K562 (cell line): ENCODE measurements around the gene GALNT18. TPM values are rescaled to one million over a fixed set of nuclear protein-coding genes. Genes with fewer than 3 reads are reported as not detected.

Experiments
- ATAC-seq: fragments of 200-7000 bp; cut with Tn5 transposase; 3 replicates; pipeline ENCODE4 v1.9.1; 2020; ENCODE audit warnings: moderate library complexity
- BruUV-seq: library from RNA; stranded (reverse); fragments of 400-500 nt; replicated peaks from 2 replicates; lab custom pipeline; 2021; lab: Mats Ljungman, UMichigan
- CTCF ChIA-PET: fragments of 300-600 bp; formaldehyde crosslinking; extraction: SDS; loops from one replicate; lab custom pipeline; 2021; ENCODE audit warnings: low intra/inter-chr PET ratio; lab: Yijun Ruan, JAX
- POLR2A ChIA-PET: fragments of 300-600, 350-650 bp; sonication (Branson Sonifier 250); formaldehyde crosslinking; extraction: SDS; loops from one replicate; lab custom pipeline; 2021; ENCODE audit warnings: antibody characterized with exemption, inconsistent platforms; lab: Yijun Ruan, JAX
- DNase-seq, 4 experiments: peaks; one replicate each; pipeline versions ENCODE4 v3.0.0 to v3.0.0-alpha.2; 2011 to 2018; ENCODE audit warnings: low spot score in 3 of 4, mixed read lengths in 3 of 4; ENCODE audit errors: extremely low read depth in 1 of 4
- FAIRE-seq: peaks from 2 replicates; lab custom pipeline; 2011; peaks lifted over from hg19 to GRCh38; lab: Jason Lieb, UNC
- H2AFZ ChIP-seq: 2 replicates; pipeline ENCODE4 v1.6.0; 2011; ENCODE audit warnings: low read depth, low read length, control low read depth, inconsistent platforms
- H3K27ac ChIP-seq: fragments of 200-600 bp; 3 replicates; pipeline ENCODE4 v1.8.0; 2011; ENCODE audit warnings: low read depth, mild to moderate bottlenecking, control low read depth, inconsistent platforms, low read length, moderate library complexity, mixed read lengths; ENCODE audit errors: extremely low read depth
- H3K27me3 ChIP-seq, 2 experiments: fragments of 300-600 bp in 1 of 2; 2 replicates in 1 of 2; 3 replicates in 1 of 2; pipeline versions ENCODE4 v1.6.0 to v1.8.0; 2011; ENCODE audit warnings: inconsistent platforms in 2 of 2, low read length in 2 of 2, mild to moderate bottlenecking in 1 of 2, mixed read lengths in 1 of 2, moderate library complexity in 1 of 2; ENCODE audit not compliant: control insufficient read depth in 2 of 2, insufficient read depth in 2 of 2
- H3K36me3 ChIP-seq: fragments of 300-600 bp; 3 replicates; pipeline ENCODE4 v1.8.0; 2011; ENCODE audit warnings: mild to moderate bottlenecking, low read length, inconsistent platforms; ENCODE audit not compliant: control insufficient read depth, insufficient read depth
- H3K4me1 ChIP-seq, 2 experiments: fragments of 200-600 bp in 1 of 2; replicated peaks in 1 of 2; 2 replicates in 1 of 2; 3 replicates in 1 of 2; pipeline versions ENCODE4 v1.5.1 to v1.8.0; 2011; ENCODE audit warnings: inconsistent platforms in 2 of 2, low read length in 2 of 2, mild to moderate bottlenecking in 1 of 2, mixed read lengths in 1 of 2, moderate library complexity in 1 of 2; ENCODE audit not compliant: control insufficient read depth in 2 of 2, insufficient read depth in 2 of 2
- H3K4me2 ChIP-seq: 2 replicates; pipeline ENCODE4 v1.6.1; 2011; ENCODE audit warnings: low read length, control low read depth, inconsistent platforms, mixed read lengths; ENCODE audit not compliant: insufficient read depth
- H3K4me3 ChIP-seq: fragments of 200-600 bp; sonication (generic), shearing (Covaris generic); 2 replicates; pipeline ENCODE4 v1.5.1; 2016; ENCODE audit warnings: control low read depth, inconsistent platforms
- H3K79me2 ChIP-seq: fragments of 200-600 bp; 3 replicates; pipeline ENCODE4 v1.8.0; 2011; ENCODE audit warnings: low read length, inconsistent platforms; ENCODE audit not compliant: control insufficient read depth, insufficient read depth
- H3K9ac ChIP-seq, 2 experiments: 2 replicates each; pipeline versions ENCODE4 v1.6.0 to v1.6.1; 2011; ENCODE audit warnings: low read depth in 2 of 2, low read length in 2 of 2, control low read depth in 1 of 2, inconsistent platforms in 1 of 2, mild to moderate bottlenecking in 1 of 2, mixed read lengths in 1 of 2; ENCODE audit not compliant: insufficient read depth in 1 of 2
- H3K9me1 ChIP-seq: one replicate; pipeline ENCODE4 v1.6.0; 2011; ENCODE audit warnings: inconsistent platforms, mild to moderate bottlenecking, low read length, moderate library complexity; ENCODE audit not compliant: control insufficient read depth, insufficient read depth
- H3K9me3 ChIP-seq: replicated peaks from 2 replicates; pipeline ENCODE4 v1.5.1; 2011; ENCODE audit warnings: low read depth, low read length, inconsistent platforms; ENCODE audit not compliant: control insufficient read depth, insufficient read depth
- H4K20me1 ChIP-seq: replicated peaks from 2 replicates; pipeline ENCODE4 v1.6.1; 2011; ENCODE audit warnings: low read length, inconsistent platforms, mixed read lengths; ENCODE audit not compliant: control insufficient read depth, insufficient read depth
- AFF1 ChIP-seq, 2 experiments: fragments of 450-650 bp; IDR thresholded peaks; 2 replicates each; pipeline ENCODE4 v1.6.1; 2018; ENCODE audit warnings: mild to moderate bottlenecking in 2 of 2, low read depth in 1 of 2; ENCODE audit not compliant: partially characterized antibody in 2 of 2
- CEBPZ ChIP-seq: fragments of 150-350 bp; IDR thresholded peaks from 2 replicates; pipeline ENCODE4 v1.6.1; 2014; ENCODE audit warnings: low read depth, mild to moderate bottlenecking, low read length, borderline replicate concordance
- EZH2 ChIP-seq: IDR thresholded peaks from 2 replicates; pipeline ENCODE4 v1.6.1; 2012; ENCODE audit warnings: low read depth, mild to moderate bottlenecking, inconsistent platforms, low read length, borderline replicate concordance
- TOE1 ChIP-seq, 2 experiments: fragments of 450-650 bp in 1 of 2; sonication (generic) in 1 of 2; formaldehyde crosslinking in 1 of 2; IDR thresholded peaks; 2 replicates each; pipeline versions ENCODE4 v1.7.1 to v1.8.0; 2016 to 2022; ENCODE audit warnings: borderline replicate concordance in 2 of 2, mild to moderate bottlenecking in 2 of 2, antibody characterized with exemption in 1 of 2, inconsistent platforms in 1 of 2, low read depth in 1 of 2, missing genetic modification reagents in 1 of 2, moderate library complexity in 1 of 2
- ZNF436 ChIP-seq: fragments of 250-450, 450-650 bp; sonication (Bioruptor Pico); formaldehyde crosslinking; IDR thresholded peaks from 2 replicates; pipeline ENCODE4 v1.7.0; 2020; ENCODE audit warnings: mild to moderate bottlenecking
- ZNF76 ChIP-seq: fragments of 250-450 bp; sonication (Bioruptor Pico); IDR thresholded peaks from 2 replicates; pipeline ENCODE4 v1.4.0; 2020; ENCODE audit warnings: mild to moderate bottlenecking, moderate library complexity, borderline replicate concordance
- WGBS: fragments of 100-300 bp; shearing (Covaris generic); methylation state at CpG from one replicate; pipeline ENCODE4 v1.1.6; 2016; ENCODE audit warnings: low coverage, mixed read lengths; ENCODE audit not compliant: insufficient coverage; ENCODE audit errors: missing lambda C conversion rate; 5-methylcytosine and 5-hydroxymethylcytosine counted together
- in situ Hi-C: fragments of 300-500 bp; cut with MboI; formaldehyde crosslinking; loops from 4 replicates; pipeline ENCODE4 v1.15.0; 2018; ENCODE audit warnings: inconsistent platforms, mixed read lengths
- intact Hi-C: fragments of 100-400 bp; cut with micrococcal nuclease; formaldehyde crosslinking; loops from 2 replicates; pipeline ENCODE4 v1.14.2; 2022
- polyA plus RNA-seq, 8 experiments: library from polyadenylated mRNA; depleted of rRNA in 4 of 8; stranded (reverse) in 5 of 8; unstranded in 3 of 8; fragments of >200 nt; fragmentation: Nextera tagmentation in 2 of 8; fragmentation: Illumina TruSeq in 1 of 8; extraction: Ambion mirVana in 2 of 8; extraction: Trizol in 1 of 8; gene quantifications; 2 replicates each; pipeline versions ENCODE4 v1.2.1 to v1.2.3, GENCODE V29; 2011 to 2014; ENCODE audit warnings: inconsistent platforms in 1 of 8, missing spikeins in 1 of 8
- total RNA-seq, 7 experiments: library from RNA; depleted of rRNA in 6 of 7; stranded (reverse); fragments of >200 nt in 6 of 7; fragmentation: Illumina TruSeq in 2 of 7; extraction: Trizol in 2 of 7; gene quantifications; 2 replicates each; pipeline versions ENCODE4 v1.2.1 to v1.2.3, GENCODE V29; 2011 to 2021; ENCODE audit warnings: low replicate concordance in 1 of 7

GALNT18 gene
- total and polyA plus RNA-seq, 9 of the 15 experiments (the other 6 are each of a cell fraction or from before 2014, with no cell fraction given): not detected

- DNase-seq (no peak), ATAC-seq (no peak), FAIRE-seq (no peak)
- no peaks in the 10 kb centered on the region for H3K36me3 ChIP-seq
- H3K4me3 ChIP-seq: no peak overlapping the region
- H3K4me1 ChIP-seq: no peaks in the 10 kb centered on the region
- no peak for TF ChIP-seq ZNF76
- TF ChIP-seq TOE1 (IDR thresholded peaks at IDR 0.05; ENCODE audit: borderline replicate concordance): no peak
- no peak for TF ChIP-seq TOE1 (CRISPR knock-in tag; IDR thresholded peaks at IDR 0.05; ENCODE audit: borderline replicate concordance, low read depth)
- TF ChIP-seq CEBPZ: no peak
- no peak for TF ChIP-seq ZNF436
- TF ChIP-seq EZH2: no peak
- TF ChIP-seq AFF1 (IDR thresholded peaks at IDR 0.05; ENCODE audit: low read depth in 1 of 2, partially characterized antibody in 2 of 2): no peak
- H3K9me3 ChIP-seq: no peaks in the 10 kb centered on the region
- POLR2A ChIA-PET: no interaction called here
- no peaks in the 10 kb centered on the region for H3K9me1 ChIP-seq
- H3K4me2 ChIP-seq: no peak overlapping the region
- no peak overlapping the region for H3K27ac ChIP-seq
- H3K27me3 ChIP-seq: peaks cover 0 to 8% of the 10 kb centered on the region in 2 experiments; a peak in 1 of 5 replicates
- H4K20me1 ChIP-seq: no peaks in the 10 kb centered on the region
- no TSS peak for BruUV-seq
- CTCF ChIA-PET: no interaction called here
- in situ Hi-C loops (no loop called here), intact Hi-C loops (no loop called here)
- H3K9ac ChIP-seq: no peak overlapping the region
- no peak overlapping the region for H2AFZ ChIP-seq
- no peaks in the 10 kb centered on the region for H3K79me2 ChIP-seq
- WGBS: 0% methylated on average over 9 of the region's 9 CpGs
Observed at GRCh38 chr11:11500744-11501487, 120.9 kb downstream of the GALNT18 start.
